C4-2B (cell line): Measurements from ENCODE around the gene CCDC141.
"Not testable (repeated sequence)": the region's sequence is repeated elsewhere in the genome, so short reads cannot be mapped to it uniquely, and the experiment has no call there.

Source experiments
- H3K27ac ChIP-seq: fragments of 450-650 bp; 2 replicates; pipeline ENCODE4 v1.5.1; 2017
- CTCF ChIP-seq: fragments of 450-650 bp; conservative IDR thresholded peaks from 2 replicates; pipeline ENCODE4 v1.5.1; 2017; ENCODE audit warnings: mild to moderate bottlenecking
- ZFX ChIP-seq: fragments of 450-650 bp; IDR thresholded peaks from 2 replicates; pipeline ENCODE4 v1.6.1; 2017

The CCDC141 gene

GRCh38 chr2:179049546-179050311 is at the start of gene CCDC141:
CCDC141 (minus strand) TSS chr2:179050137; CDS start chr2:179049941, 196 bp downstream.
- H3K27ac ChIP-seq = no peak within 1 kb of the TSS
- TF ChIP-seq ZFX (no peak), CTCF (no peak)

- no peak for TF ChIP-seq CTCF
- no peak for TF ChIP-seq ZFX
- no peak overlapping the region for H3K27ac ChIP-seq
Measured at GRCh38 chr2:179098080-179098689, 48.2 kb upstream of the CCDC141 start.

- no peak overlapping the region for H3K27ac ChIP-seq
- TF ChIP-seq CTCF (no peak), ZFX (no peak)
Measured at GRCh38 chr2:179097131-179097530, 47.2 kb upstream of the CCDC141 start.

DNA sequence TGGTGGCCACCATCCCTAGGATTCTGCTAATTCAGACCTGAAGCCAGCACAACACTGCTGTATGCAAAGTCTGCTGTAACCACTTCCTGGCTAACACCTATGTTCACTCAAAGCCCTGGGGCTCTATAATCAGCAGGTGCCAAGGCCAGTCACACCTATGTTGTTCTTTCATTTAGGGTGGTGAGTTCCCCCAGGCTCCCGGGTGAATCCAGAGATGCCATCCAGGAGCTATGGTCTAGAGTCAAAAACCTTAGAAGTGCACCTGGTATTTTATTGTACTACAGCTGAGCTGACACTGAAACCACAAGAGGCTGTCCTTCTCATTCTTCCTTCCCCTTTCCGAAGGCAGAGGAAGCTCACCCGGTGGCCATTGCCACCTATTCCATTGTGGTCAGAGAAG is 46.2 kb upstream of the CCDC141 start:
- TF ChIP-seq CTCF = no peak
- no peak for TF ChIP-seq ZFX
- H3K27ac ChIP-seq = no peak overlapping the region

- not testable (repeated sequence) for H3K27ac ChIP-seq
Measured at GRCh38 chr2:179092912-179093311, 43.0 kb upstream of the CCDC141 start.

GRCh38 chr2:179082697-179083096 is 32.8 kb upstream of the CCDC141 start:
- TF ChIP-seq ZFX (no peak), CTCF (no peak)
- no peak overlapping the region for H3K27ac ChIP-seq

DNA sequence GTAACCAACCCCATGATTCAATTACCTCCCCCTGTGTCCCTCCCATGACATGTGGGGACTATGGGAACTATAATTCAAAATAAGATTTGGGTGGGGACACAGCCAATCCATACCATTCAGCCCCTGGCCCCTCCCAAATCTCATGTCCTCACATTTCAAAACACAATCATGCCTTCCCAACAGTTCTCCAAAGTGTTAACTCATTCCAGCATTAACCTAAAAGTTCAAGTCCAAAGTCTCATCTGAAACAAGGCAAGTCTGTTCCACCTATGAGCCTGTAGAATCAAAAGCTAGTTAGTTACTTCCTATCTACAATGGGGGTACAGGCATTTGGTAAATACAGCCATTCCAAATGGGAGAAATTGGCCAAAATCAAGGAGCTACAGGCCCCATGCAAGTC is 32.0 kb upstream of the CCDC141 start:
- no peak overlapping the region for H3K27ac ChIP-seq
- TF ChIP-seq CTCF (no peak), ZFX (no peak)

DNA sequence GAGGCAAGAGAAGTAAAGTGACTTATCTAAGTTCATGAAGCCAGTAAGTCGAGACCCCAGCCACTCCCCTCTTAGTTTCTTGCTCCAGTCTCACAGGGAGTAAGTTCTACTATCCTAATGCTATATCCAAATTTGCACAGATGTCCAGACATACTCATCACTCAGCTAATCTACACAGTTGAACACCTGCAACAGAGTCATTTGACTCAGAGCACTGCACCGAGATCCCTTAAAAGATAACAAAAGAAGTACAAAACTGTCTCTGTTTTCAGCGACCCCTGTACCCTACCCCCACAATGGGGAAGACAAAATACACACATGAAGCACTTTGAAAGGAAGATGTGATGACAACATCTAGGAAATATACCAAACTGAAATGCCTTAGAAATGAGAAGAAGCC is 22.6 kb upstream of the CCDC141 start:
- no peak overlapping the region for H3K27ac ChIP-seq
- TF ChIP-seq CTCF (no peak), ZFX (no peak)
